Measurements from ENCODE around the gene NKAPD1.

Gene NKAPD1

GRCh38 chr11:112042961-112043304 lies 31.2 kb upstream of the NKAPD1 start:
- TF ChIP-seq, protein P1, sequence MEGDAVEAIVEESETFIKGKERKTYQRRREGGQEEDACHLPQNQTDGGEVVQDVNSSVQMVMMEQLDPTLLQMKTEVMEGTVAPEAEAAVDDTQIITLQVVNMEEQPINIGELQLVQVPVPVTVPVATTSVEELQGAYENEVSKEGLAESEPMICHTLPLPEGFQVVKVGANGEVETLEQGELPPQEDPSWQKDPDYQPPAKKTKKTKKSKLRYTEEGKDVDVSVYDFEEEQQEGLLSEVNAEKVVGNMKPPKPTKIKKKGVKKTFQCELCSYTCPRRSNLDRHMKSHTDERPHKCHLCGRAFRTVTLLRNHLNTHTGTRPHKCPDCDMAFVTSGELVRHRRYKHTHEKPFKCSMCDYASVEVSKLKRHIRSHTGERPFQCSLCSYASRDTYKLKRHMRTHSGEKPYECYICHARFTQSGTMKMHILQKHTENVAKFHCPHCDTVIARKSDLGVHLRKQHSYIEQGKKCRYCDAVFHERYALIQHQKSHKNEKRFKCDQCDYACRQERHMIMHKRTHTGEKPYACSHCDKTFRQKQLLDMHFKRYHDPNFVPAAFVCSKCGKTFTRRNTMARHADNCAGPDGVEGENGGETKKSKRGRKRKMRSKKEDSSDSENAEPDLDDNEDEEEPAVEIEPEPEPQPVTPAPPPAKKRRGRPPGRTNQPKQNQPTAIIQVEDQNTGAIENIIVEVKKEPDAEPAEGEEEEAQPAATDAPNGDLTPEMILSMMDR (IDR thresholded peaks at IDR 0.05) = no peak

DNA sequence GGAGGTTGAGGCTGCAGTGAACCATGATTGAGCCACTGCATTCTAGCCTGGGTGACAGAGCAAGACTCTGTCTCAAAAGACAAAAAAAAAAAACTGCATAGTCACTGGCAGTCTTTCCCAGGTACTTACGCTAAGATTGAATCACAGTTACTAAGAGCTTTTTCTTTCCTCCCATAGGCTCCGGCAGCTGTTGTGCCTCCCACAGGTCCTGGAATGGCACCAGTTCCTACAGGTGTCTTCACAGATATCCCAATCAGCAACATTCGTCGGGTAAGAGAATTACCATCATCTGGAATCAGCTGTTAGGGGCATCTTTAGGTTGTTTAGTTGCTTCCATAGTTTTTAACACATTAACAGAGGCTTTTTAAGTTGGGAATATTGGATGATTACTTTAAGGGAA lies 29.1 kb upstream of the NKAPD1 start:
- TF ChIP-seq, protein P1 (IDR thresholded peaks at IDR 0.05) = no peak

DNA sequence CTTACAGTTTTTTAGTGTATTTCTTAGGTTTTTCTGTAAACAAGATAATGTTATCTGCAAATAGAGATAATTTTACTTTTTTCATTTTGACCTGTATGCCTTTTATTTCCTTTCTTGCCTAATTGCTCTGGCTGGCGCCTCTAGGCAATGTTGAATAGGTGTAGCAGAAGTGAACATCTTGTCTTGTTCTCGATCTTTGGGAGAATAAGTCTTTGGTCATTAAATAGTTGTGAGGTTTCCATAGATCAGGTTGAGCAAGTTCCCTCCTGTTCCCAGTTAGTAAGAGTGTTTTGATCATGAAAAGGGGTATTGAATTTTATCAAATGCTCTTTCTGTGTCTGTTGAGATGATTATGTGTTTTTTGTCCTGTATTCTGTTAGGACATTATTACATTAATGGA lies 24.3 kb upstream of the NKAPD1 start:
- TF ChIP-seq, protein P1 (IDR thresholded peaks at IDR 0.05) = no peak

DNA sequence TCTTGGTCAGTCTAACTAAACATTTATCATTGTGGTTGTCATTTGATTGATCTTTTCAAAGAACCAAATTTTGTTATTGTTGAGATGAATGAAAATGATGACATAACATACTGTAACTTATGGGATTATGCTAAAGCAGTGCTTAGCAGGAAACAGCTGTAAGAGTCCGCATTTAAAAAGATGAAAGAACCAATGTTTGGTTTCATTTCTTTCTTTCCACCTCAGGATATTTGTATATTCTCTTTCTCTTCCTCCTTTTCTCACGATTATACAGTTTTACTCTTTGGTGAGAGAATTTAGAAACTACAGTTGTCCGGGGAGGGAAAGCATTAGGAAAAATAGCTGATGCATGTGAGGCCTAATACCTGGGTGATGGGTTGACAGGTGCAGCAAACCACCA lies 23.4 kb upstream of the NKAPD1 start:
- TF ChIP-seq, protein P1 (IDR thresholded peaks at IDR 0.05) = no peak

DNA sequence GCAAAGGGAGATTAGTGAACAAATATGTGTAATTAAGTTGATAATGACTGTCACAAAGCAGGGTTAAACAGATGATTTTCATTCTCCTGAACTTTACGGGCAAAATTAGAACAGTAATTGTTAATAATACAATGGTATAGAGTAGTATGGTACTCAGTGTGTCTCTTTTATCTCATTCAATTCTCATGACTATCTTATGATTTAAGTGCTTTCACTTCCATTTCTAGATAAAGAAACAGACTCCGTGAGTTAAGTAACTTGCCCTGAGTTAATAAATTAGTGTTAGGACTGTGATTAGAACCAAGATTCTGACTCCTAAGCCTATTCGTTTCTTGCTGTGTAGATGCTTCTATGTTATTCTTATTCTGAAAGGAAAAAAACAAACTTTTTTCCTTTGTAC lies 22.3 kb upstream of the NKAPD1 start:
- TF ChIP-seq, protein P1 (IDR thresholded peaks at IDR 0.05) = no peak

GRCh38 chr11:112057170-112057569 lies 16.9 kb upstream of the NKAPD1 start:
- TF ChIP-seq, protein P1 (IDR thresholded peaks at IDR 0.05) = no peak

GRCh38 chr11:112058103-112058502 lies 16.0 kb upstream of the NKAPD1 start:
- TF ChIP-seq, protein P1 (IDR thresholded peaks at IDR 0.05) = no peak

DNA sequence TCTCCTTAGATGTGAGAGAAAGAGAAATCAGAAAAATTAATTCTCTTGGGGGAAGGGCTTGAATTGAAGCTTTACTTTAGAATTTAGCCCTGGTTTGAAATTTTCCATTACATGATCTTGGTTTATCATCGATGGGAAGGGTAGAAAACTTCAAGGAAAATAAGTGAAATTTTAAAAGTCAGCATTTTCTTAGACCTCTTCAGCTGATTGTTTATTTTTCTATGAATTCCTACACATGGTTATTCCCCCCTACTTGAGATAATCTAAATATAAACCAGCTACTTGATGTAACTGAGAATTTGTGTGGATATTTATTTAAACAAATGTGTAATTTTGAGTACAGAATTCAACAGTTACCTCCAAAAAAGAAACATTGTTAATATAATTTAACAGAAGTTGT lies 11.2 kb upstream of the NKAPD1 start:
- TF ChIP-seq, protein P1 (IDR thresholded peaks at IDR 0.05) = no peak

Measured in LNCAP (cell line).